Limb (tissue), 2 donors: ENCODE results near the gene HSPA12B.

ENCODE experiments used
- DNase-seq, 2 donors: peaks; one replicate each; pipeline ENCODE4 v3.0.0-alpha.2; 2016; ENCODE audit errors: extremely low spot score in 2 of 2

Gene HSPA12B

DNA sequence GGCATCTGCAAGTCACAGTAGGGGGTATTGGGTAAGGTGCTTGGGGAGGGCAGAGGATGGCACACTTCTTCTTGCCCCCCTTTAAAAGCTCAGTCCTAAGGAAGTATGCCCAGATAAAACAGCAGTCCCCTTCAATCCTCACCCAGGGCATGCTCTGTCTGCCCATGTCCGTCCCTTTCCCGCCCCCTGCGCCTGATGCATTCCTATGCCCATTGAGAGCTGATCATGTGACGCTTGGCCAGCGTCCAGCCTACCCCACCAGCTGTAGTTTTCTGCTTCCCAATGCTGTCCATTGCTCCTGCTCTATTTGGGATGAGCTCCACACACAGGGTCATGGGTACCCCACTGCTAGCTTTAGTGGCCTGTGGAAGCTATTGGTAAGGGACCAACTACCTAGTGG is 28.4 kb upstream of the HSPA12B start:
- DNase-seq = no peak

DNA sequence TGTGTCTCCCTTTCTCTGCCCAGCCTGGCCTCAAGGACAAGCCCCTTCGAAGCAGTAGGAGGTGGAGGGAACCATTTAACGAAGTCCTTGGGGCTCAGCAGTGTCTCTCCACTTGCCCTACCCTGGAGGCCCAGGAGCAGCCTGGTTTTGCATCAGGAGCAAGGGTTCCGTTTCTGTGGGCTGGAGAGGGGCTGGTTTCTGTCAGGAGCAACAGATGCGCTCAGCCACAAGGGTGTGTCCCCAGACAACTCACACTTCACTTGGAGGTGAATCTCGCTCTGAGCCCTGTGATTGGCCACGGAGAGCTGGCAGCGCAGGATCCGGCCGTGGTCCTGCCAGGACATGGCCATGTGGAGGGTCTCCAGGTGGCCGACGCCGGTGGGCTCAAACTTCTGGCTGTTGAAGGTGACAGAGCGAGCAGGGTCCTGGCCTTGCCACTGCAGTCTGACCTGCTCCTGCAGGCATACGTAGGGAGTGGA is 27.0 kb upstream of the HSPA12B start:
- DNase-seq = no peak

DNA sequence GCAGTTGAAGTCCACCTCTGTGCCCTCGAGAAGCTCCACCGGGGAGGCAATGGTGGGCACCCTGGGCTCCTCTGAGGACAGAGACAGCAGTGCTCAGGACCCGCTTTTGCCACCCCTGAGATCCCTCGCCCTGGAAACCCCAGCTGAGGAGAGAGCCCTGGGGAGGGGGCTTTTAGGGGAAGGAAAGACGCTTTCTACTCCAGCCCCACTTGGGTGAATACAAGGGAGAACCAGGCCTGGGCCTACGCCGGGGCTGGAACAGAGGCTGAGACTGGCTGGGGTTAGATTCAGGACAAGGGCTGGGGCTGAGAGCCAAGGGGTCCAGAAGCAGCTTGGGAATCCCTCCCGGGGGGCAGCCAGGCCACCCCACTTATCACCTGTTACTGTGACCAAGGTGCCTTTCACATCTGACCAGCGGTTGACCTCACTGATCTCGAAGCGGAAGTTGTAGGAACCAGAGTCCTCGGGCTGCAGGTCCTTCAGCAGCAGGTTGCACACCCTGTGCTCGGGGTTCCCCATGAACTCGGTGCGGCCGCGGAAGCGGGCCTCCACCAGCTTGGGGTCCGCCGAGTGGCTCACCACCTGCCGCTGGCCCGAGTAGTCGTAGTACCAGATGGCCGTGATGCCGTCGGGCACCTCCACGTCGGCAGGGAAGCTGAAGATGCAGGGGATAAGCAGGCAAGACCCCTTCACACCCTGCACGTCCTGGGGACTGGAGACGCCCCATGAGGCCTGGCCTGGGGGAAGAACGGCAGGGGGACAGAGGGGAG is 26.3 kb upstream of the HSPA12B start:
- no peak for DNase-seq

DNA sequence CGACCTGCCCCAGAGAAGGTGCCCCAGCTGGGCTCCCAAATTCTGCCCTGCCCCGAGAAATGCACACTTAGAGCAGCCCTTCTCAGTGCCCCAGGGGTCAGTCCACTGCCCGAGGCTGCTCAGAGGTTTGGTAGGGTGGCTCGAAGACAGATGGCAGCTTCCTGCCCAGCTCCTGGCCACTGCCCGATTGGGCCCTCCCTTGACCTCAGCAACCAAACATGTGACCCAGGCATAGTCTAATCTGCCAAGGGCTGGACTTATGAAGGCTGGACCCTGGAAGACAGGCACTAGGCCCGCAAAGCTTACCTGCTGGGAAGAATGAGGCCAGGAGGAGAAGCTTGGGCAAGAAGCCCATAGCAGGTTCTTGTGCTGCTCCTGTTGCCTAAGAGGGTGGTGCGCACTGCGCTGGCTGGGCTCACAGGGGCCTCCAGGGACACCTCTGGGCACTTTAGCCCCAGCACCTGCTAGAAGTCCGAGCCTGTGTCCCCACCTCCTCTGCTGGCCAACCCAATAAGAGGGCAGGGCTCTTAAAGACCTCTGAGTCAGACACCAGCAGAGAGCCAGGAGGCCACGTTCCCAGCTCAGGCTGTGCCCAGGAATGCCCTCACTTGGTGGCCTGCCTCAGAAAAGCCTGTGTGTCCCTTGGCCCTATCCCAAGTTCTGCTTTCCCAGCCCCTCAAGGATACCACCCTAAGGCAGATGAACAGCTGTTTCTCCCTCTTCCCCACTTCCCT is 25.5 kb upstream of the HSPA12B start:
- DNase-seq = no peak

DNA sequence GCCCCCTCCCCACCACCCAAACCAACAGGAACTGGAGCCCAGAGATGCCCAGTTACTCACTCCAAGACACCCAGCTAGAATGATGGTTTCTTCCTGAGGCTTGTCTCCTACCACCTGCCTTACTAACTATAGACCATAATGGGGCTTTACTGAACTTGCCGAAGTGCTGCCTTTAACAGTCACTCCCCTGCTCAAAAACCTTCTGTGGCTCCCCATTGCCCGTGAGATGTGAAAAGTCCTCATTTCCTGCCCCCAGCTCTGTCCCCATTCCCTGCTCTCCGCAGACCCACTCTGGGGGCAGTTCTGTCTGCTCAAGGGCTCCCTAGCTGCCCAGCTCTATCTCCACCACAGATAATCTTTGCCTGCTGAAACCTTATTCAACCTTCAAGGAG is 25.0 kb upstream of the HSPA12B start:
- no peak for DNase-seq

DNA sequence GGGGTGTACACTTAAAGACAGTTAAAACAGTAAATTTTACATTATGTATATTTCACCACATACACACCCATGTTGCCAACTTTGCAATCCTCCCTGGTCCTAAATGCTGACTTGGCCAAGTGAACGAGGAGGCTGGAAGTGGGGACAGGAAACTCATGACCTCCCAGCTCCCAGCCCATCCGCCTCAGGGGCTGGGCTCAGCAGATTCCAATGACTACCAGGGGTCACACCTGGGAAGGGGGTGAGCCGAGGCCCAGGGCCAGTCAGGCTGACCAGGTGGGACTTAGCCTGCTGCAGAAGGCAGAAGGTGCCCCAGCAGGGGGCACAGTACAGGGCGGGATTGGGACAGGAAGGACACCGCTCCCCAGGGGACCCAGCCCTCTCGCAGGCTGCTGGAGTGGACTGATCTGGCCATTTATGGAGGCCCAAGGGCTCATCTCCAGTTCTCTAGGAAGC is 22.4 kb upstream of the HSPA12B start:
- DNase-seq = peak in 1 of 2 donors; percentile 31

DNA sequence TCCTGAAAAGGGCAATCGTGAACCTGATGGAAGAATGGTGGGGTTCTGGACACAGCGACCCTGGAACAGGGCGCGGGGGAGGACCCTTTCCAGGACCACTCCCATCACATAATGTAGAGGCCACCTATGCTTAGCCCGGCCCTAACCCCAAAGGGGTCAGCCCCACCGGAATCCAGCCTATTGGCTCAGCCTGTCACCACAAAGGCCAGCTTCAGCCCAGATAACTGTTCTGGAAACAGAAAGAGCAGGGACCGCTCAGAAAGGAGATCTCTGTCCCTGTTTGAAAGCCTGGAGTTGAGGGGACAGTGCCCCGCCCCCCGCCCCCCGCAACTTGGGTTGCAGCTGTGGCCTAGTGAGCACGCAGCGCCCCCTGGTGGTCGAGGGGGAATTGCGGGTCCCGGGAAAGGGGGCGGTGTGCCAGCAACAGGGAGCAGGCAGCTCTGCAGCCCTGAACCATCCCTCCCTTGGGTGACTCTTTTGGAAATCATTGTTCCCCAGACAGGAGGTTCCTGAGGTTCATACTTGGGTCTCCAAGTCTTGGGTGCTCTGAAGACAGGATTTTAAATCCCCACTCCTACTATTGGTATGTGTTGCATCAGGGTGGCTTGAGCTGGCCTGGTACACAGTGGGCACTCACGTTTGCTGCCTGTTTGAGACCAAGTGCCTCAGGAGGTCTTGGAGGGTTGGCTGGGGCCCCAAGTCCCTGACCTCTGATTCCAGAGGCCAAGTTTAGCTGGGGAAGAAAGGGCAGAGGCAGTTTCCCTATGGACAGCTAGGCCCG is 21.6 kb upstream of the HSPA12B start:
- DNase-seq = peak in 1 of 2 donors; percentile 91

DNA sequence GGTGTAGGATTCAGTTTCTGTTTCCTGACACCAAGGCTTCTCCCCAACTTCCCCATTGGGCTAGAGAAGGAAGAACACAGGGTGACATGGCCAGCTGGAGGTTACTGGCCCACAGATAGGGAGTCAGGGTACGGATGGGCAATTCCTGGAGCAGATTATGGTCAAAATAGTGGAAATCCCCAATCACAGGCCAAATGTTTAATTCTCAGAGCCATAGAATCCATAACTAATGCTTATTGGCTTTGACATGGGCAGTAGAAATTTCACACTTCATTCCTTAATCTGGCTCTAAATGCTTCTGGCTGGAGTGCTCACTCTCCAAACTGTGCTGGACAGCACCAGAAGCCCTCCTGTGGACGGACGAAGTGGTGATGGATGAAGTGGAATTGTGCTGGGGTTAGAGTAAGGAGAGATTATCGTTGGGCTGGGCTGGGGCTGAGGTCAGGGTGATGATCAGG is 21.0 kb upstream of the HSPA12B start:
- peak in 1 of 2 donors; percentile 18 for DNase-seq

DNA sequence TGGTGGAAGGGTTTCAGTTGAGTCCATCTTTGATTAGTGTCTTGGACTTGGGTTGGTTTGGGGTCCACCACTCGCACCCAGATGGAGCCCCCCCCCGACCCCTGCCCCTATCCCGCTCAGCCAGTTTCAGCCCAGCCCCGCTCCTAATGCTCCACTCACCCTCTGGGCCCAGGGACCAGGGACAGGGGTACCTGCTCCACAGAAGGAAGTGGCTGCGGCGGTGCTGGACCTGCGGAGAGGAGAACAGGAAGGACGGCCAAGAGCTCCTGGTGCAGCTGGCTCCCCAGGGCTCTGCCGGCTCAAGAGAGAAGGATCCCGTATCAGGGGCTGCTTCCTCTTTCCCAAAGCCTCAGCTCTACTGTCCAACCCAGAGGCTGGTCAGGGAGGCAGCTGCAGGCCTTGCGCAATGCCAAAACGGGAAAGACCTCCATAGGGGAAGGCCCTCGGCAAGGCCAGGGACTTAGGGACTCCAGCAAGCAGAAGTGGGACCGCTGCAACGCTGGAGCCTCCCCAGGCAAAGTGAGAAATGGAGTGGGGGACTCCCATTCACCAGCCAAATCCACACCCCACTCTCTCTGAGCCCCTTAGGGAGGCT is 20.1 kb upstream of the HSPA12B start, which contains the start of gene SIGLEC1:
Gene SIGLEC1 (minus strand): TSS at position 322 of the 595 bp plus-strand sequence. CDS start 5,472 bp downstream, outside the sequence.
- peak in 1 of 2 donors; percentile 21 for DNase-seq

DNA sequence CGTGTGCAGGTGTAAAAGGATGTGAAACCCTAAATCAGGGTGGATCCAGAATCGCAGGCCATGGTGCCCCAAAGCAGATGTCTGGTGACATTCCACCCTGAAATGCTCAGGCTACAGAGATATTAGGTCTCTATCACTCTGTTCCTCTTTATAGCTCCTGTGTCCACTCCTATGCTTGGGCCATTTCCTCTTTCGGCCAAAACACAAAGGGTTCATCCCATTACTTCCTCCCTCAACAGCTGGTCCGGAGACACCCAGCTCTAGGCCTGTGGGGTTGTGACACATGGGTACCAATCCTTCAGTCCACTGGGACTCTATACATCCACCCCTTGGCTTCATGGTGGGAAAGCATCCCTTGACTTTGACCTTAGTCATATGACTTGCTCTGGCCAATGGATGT is 18.4 kb upstream of the HSPA12B start:
- no peak for DNase-seq

DNA sequence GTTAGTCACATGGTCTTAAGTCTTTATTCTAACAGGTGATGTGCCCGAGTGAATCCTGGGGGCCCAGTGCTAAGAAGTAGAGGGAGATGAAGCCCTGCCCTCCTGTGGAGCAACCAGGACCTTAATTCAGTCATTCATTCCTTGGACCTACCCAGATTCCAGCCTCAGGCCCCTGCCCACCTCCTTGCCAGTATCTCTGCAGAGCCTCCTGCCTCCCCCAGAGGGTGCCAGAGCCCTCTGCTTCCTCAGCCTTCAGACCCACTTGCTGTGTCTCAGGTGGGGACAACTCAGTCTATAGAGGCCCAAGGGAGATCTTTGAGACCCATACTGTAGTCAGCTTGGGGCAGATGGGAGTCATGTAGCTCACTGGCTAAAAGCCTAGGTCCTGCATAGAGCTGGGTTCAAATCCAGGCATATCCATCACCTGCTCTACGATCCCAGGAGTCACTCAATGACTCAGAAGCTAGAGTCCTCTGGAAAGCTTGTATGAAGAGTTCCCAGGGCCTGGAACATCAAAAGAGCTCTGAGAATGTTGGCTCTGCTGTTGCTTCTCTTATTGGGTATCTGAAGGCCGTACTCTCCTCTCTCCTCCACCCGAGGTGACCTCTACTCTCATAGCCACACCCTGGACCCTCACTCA is 16.2 kb upstream of the HSPA12B start:
- DNase-seq = peak in 1 of 2 donors; percentile 50

DNA sequence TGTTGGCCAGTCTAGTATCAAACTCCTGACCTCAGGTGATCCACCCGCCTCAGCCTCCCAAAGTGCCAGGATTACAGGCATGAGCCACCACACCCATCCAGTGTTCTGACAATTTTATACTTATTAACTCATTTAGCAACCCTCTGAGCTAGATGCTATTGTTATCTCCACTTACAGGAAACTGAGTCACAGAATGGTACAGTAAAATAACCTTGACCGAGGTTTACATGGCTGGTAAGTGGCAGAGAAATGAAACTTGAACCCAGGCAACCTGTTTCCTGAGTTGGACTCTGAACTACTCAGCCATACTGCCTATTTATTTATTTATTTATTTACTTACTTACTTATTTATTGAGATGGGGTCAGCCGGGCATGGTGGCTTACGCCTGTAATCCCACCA is 13.4 kb upstream of the HSPA12B start:
- no peak for DNase-seq

DNA sequence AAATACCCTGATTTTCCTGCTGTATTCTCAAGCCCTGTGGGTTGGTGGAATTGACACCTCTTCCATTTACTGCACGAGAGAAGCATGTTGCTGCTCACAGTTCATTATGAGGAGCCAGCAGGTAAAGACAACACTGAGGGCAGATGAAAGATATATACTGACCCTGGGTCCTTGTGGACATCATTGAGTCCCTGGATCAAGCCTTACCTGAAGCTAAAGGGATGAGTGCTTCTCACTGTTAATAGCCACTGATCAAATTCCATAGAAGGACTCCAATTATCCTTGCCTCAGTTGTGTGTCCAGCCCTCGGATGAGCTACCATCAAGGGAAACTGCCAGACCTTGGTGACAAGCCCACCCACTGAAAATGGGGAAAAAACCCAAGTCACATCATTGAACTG is 12.4 kb upstream of the HSPA12B start:
- no peak for DNase-seq

DNA sequence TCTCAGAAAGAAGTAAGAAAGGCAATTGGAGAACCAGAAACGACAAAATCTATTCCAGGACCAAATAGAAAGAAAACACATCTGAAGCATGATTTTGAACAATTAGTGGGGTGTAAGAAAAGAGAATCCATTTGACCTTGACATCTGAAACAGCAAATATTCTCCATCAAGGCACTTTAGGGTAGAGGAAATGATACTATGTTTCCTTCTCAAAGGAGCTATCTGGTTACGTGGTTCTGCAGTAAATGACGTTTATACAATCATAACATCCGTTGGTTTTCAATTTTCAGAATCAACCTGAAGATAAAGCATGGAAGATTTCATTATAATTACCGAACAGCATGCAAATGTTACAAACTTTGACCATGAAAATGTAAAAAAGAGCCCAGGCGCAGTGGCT is 11.9 kb upstream of the HSPA12B start:
- DNase-seq = no peak

DNA sequence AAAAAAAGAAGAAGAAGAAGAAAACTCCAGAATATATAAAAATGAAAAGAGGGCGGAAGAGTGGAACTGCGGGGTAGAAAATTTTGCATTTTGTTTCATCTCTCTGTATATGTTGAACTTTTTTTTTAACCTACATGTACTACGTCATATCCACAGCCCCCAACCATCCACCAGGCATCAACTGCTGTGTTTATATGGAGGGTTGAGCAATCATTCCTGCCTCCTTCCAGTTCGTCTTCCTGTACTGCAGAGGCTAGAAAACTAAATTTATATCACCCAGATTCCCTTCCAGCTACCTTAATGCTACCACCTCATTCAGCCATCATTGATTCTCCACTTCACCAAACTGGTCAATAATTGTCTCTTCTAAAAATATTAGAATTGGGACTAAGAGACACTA is 10.6 kb upstream of the HSPA12B start:
- no peak for DNase-seq

DNA sequence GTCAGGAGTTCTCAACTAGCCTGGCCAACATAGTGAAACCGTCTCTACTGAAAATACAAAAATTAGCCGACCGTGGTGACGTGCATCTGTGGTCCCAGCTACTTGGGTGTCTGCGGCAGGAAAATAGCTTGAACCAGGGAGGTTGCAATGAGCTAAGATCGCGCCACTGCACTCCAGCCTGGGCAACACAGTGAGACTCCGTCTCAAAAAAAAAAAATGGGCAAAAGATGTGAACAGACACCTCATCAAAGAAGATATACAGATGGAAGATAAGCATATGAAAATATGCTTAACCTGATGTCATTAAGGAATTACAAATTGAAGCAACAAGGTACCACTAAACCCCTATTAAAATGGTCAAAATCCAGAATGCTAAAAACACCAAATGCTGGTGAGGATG is 9.2 kb upstream of the HSPA12B start:
- no peak for DNase-seq

DNA sequence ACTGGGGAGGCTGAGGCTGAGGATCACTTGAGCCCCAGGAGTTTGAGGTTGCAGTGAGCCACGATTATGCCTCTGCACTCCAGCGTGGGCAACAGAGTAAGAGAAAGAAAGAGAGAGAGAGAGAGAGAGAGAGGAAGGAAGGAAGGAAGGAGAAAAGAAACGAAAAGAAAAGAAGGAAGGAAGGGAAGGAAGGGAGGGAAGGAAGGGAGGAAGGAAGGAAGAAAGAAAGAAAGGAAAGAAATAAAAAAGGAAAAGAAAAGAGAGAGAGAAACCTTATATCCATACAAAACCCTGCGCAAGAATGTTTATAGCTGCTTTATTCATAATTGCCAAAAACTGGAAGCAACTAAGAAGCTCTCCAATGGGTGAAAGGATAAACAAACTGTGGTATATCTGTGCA is 8.1 kb upstream of the HSPA12B start:
- DNase-seq = no peak

DNA sequence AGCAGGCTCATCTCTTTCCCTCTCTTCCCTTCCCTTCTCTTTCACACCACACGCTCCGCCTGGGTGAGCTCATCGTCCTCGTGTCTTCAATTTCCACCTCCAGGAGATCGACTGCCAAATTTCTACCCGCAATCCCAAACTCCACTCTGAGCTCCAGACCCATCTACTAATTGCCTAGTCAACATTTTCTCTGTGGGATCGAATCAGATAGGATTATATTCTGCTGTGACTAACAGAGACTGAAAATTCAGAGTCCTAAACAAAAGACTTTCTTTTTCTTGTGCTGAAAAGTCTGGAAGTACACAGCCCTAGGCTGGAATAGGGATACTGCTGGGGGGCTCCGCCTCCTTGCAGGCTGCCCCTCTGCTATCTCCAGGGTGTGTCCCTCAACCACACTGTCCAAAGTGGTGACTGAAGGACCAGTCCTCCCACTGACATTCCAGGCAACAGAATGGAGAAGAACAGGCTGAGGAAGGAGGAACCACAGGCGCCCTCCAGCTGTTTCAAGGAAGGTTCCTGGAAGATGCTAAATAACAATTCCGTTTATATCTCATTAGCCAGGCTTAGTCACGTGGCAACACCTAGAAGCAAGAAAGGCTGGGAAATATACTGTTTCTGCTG is 5.0 kb upstream of the HSPA12B start:
- DNase-seq = no peak

DNA sequence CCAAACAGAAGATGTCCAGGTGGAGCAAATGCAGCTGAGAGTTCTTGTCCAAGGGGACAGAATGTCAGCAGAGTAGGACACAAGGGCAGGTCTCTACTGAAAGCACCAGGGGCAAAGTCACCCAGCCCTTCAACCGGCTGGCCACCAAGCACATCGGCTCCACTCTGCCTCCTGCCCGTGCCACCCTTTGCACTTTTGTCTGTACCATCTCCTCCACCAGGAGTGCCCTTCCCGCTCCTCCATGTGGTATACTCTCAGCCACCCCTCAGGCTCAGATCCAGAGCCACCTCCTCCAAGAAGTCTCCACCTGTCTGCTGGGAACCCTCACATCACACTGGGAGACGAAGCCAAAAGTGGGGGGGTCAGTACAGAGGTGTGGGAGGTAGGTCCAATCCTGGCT is 4.1 kb upstream of the HSPA12B start:
- no peak for DNase-seq

DNA sequence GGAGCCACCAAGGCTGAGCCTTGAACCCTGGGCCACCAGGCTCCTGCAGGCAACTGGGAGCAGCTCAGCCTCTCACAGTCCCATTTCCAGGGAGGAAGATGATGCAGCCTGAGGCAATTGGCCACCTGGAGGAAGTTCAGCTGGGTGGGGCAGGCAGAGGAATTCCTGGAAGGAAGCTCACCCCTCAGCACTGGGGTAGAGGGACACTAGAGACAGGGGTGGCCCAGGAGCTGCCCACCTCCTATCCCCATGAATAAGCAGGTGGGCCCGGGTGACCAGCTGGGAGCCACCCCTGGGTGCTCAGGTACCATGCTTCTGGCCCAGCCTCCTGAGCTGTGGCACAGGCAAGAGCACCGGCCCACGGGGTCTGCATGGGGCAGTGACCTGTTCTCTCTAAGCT is 3.6 kb upstream of the HSPA12B start:
- no peak for DNase-seq
